ENCODE data around the gene ACRV1. TPM values are rescaled to one million over a fixed set of nuclear protein-coding genes. Genes with fewer than 3 reads are reported as not detected.

Gene ACRV1
- total and polyA plus RNA-seq, 4 donors, result 0.17 to 3.8 (median 2.3) TPM

DNA sequence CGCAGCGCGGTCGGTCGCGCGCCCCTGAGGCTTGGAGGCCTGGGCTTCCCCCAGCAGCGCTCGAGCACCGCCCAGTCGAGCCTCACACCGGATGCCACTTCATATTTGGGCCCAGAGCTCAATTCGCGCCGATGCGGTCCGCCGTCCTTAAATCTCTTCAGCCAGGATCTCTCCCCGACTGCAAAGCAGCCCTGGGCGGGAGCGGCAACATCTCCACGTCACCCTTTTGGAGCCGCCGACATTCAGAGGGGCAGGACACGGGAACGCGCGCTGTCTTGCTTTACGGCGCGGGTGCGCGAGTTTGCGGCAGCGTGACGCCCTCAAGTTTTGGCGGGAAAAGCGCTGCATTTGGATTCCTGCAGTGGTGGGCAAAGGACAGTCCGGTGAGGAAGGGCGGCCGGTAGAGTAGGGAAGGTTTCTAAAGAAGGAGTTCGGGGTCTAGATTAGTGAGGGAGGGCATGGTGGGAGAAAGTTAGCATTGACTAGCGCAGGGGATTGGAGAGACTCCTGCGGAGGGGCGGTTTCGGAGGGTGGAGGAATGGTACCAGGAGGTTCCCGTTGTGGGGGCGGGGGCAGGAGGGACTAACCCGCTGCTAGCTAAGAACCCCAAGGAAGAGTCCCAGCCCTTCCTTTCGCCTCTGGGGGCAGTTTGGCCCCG lies 54.9 kb downstream of the ACRV1 start:
- H3K27me3 ChIP-seq (ENCODE audit: control insufficient read depth, insufficient read depth, low read length), result no peaks in the 10 kb centered on the region
- WGBS (ENCODE audit: insufficient coverage), result 0% methylated on average over 49 of the region's 51 CpGs

DNA sequence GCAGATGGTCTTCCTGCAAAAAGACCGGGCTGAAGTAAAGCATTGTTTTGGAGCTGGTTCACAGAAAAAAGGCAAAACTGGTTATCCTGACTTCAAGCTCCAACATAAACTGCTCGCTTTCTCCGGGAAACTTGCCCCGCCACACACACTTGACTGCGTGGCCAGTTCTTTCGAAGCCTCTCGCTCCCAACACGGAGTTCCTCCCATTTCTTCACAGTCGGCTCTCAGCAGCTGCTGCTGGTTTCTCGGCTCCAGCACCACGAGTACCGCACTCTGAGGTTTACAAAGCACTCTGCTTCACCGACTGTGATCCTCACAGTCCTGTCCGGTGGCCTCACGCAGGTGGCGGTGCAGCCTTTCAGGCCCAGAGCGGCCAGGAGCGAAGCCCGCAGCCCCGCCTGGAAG lies 55.4 kb downstream of the ACRV1 start:
- Histone ChIP-seq H3K4me1 (ENCODE audit: control insufficient read depth, insufficient read depth, low read length) (peaks cover 20% of the 10 kb centered on the region), H3K27me3 (ENCODE audit: control insufficient read depth, insufficient read depth, low read length) (no peaks in the 10 kb centered on the region), H3K27ac (ENCODE audit: low read depth, low read length) (peak overlapping the region; percentile 99), H3K4me3 (ENCODE audit: low read depth, low read length) (peak overlapping the region; percentile 78), H3K9me3 (ENCODE audit: control insufficient read depth, insufficient read depth, low read length) (no peaks in the 10 kb centered on the region), H3K36me3 (ENCODE audit: control insufficient read depth, insufficient read depth, low read length) (peaks cover 12% of the 10 kb centered on the region)
- DNase-seq (ENCODE audit: low read depth in 4 of 6, low spot score in 6 of 6), result no peak
- WGBS (ENCODE audit: insufficient coverage), result 3% methylated on average over 20 of the region's 20 CpGs

More for the DNA sequence above, 54.9 kb downstream of the ACRV1 start:
- H3K36me3 ChIP-seq (ENCODE audit: control insufficient read depth, insufficient read depth, low read length), result peaks cover 14% of the 10 kb centered on the region
- no peaks in the 10 kb centered on the region for H3K9me3 ChIP-seq (ENCODE audit: control insufficient read depth, insufficient read depth, low read length)
- H3K4me1 ChIP-seq (ENCODE audit: control insufficient read depth, insufficient read depth, low read length), result peaks cover 20% of the 10 kb centered on the region
- peak overlapping the region; percentile 78 for H3K4me3 ChIP-seq (ENCODE audit: low read depth, low read length)
- H3K27ac ChIP-seq (ENCODE audit: low read depth, low read length), result peak overlapping the region; percentile 99
- peak; percentile 86 to 97 (median 92) for DNase-seq (ENCODE audit: low read depth in 4 of 6, low spot score in 6 of 6)

DNA sequence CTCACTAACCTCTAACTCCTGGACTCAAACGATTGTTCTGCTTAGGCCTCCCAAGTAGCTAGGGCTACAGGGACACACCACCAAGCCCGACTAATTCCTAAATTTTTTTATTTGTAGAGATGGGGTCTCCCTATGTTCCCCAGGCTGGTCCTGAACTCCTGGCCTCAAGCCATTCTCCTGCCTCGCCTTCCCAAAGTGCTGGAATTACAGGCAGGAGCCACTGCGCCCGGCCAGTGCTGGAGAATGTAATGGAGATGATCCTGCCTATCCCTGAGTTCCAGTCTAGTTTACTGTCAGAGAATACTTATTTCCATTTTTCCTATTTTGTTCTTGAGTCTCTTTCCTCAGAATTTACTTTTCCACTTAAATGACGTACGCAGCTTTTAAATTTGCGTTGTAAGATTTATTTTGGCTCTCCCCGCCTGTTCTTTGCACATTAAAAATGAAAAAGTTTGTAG lies 55.9 kb downstream of the ACRV1 start, which contains the start of gene CHEK1:
CHEK1 (plus strand) TSS at position 408 of the 458 bp plus-strand sequence. CDS start 1,606 bp downstream, outside the sequence.
- no peaks in the 10 kb centered on the region for H3K27me3 ChIP-seq (ENCODE audit: control insufficient read depth, insufficient read depth, low read length)
- H3K4me1 ChIP-seq (ENCODE audit: control insufficient read depth, insufficient read depth, low read length), result peaks cover 20% of the 10 kb centered on the region
- peak within 1 kb of the TSS; percentile 78 for H3K4me3 ChIP-seq (ENCODE audit: low read depth, low read length)
- peak in 1 of 6 donors; percentile 1 for DNase-seq (ENCODE audit: low read depth in 4 of 6, low spot score in 6 of 6)
- WGBS (ENCODE audit: insufficient coverage), result no CpG with 5 or more reads among the region's 9 CpGs
- H3K36me3 ChIP-seq (ENCODE audit: control insufficient read depth, insufficient read depth, low read length), result peaks cover 12% of the 10 kb centered on the region
- peak within 1 kb of the TSS; percentile 99 for H3K27ac ChIP-seq (ENCODE audit: low read depth, low read length)
- H3K9me3 ChIP-seq (ENCODE audit: control insufficient read depth, insufficient read depth, low read length), result no peaks in the 10 kb centered on the region

DNA sequence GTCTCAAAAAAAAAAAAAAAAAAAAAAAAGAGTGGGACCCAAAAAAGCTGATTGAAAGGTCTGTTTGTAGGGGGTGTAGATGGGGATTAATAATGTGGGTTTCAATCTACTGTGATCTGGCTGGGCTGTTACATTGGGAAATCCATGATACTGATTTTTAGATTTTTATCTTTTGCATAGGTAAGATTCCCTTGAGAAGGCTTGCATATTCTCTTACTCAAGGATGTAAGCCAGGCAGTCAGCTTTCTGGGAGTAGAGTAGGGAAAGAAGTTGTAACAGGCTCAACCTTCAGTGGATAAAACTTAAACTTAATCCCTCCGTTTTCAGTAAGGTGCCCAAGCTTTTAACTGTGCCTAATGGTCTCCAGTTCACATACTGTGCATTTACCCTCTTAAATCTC lies 57.6 kb downstream of the ACRV1 start:
- Histone ChIP-seq H3K4me3 (ENCODE audit: low read depth, low read length) (no peak overlapping the region), H3K27me3 (ENCODE audit: control insufficient read depth, insufficient read depth, low read length) (no peaks in the 10 kb centered on the region), H3K27ac (ENCODE audit: low read depth, low read length) (no peak overlapping the region), H3K36me3 (ENCODE audit: control insufficient read depth, insufficient read depth, low read length) (peaks cover 26% of the 10 kb centered on the region), H3K4me1 (ENCODE audit: control insufficient read depth, insufficient read depth, low read length) (peaks cover 20% of the 10 kb centered on the region), H3K9me3 (ENCODE audit: control insufficient read depth, insufficient read depth, low read length) (no peaks in the 10 kb centered on the region)
- no peak for DNase-seq (ENCODE audit: low read depth in 4 of 6, low spot score in 6 of 6)
- whole genome bisulfite sequencing (ENCODE audit: insufficient coverage), result no CpG with 5 or more reads among the region's 1 CpG

DNA sequence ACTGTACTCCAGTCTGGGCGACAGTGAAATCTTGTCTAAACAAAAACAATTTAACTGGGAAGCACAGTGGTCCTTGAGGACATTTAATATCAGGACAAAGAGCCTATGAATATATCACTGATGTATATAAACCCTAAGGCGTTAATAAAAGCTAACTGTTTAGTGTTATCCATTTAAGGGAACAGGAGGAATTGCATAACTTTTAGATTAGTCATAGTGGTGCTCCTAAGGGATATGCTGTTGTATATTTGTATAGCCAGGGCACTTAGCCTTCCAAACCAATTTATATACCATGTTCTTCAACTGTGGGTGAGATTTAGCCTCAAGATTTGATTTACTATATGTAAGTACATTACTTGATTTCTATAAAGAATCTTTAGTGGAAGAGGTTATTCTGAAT lies 58.7 kb downstream of the ACRV1 start:
- H3K36me3 ChIP-seq (ENCODE audit: control insufficient read depth, insufficient read depth, low read length), result peaks cover 28% of the 10 kb centered on the region
- no peaks in the 10 kb centered on the region for H3K9me3 ChIP-seq (ENCODE audit: control insufficient read depth, insufficient read depth, low read length)
- no peak overlapping the region for H3K4me3 ChIP-seq (ENCODE audit: low read depth, low read length)
- H3K4me1 ChIP-seq (ENCODE audit: control insufficient read depth, insufficient read depth, low read length), result peaks cover 20% of the 10 kb centered on the region
- no peak overlapping the region for H3K27ac ChIP-seq (ENCODE audit: low read depth, low read length)
- H3K27me3 ChIP-seq (ENCODE audit: control insufficient read depth, insufficient read depth, low read length), result no peaks in the 10 kb centered on the region
- 100% methylated on average over 1 of the region's 2 CpGs for WGBS (ENCODE audit: insufficient coverage)
- no peak for DNase-seq (ENCODE audit: low read depth in 4 of 6, low spot score in 6 of 6)

Small RNAs within 50 kb of the gene (small RNA-seq; reads per million reads assigned to genes)
- gene RNU2-35P (ENCODE audit: low replicate concordance), result not detected

Other genes with a start within 250 kb of the ACRV1 start
- 100 to 1,000 TPM; 157 to 272 TPM for gene FEZ1, start 184.6 kb downstream of the ACRV1 start, total RNA-seq
- 100 to 1,000 TPM; 391 to 414 TPM for gene FEZ1, start 184.6 kb downstream of the ACRV1 start, polyA plus RNA-seq (ENCODE audit: insufficient read length in 2 of 2)
- 10 to 100 TPM; 65.8 to 75.5 TPM for gene EI24, start 111.4 kb downstream of the ACRV1 start, total RNA-seq
- gene EI24, start 111.4 kb downstream of the ACRV1 start, polyA plus RNA-seq (ENCODE audit: insufficient read length in 2 of 2), result 10 to 100 TPM; 89.1 to 96.1 TPM
- gene STT3A, start 88.0 kb downstream of the ACRV1 start, total RNA-seq, result 10 to 100 TPM; 95.2 to 95.7 TPM
- gene STT3A, start 88.0 kb downstream of the ACRV1 start, polyA plus RNA-seq (ENCODE audit: insufficient read length in 2 of 2), result 10 to 100 TPM; 86.9 to 94.5 TPM
- gene CHEK1, start 55.7 kb downstream of the ACRV1 start, total RNA-seq, result 10 to 100 TPM; 12.5 to 15.4 TPM
- gene CHEK1, start 55.7 kb downstream of the ACRV1 start, polyA plus RNA-seq (ENCODE audit: insufficient read length in 2 of 2), result 10 to 100 TPM in 1 of 2 donors, 1 to 10 TPM in 1; 8.5 to 10.6 TPM
- gene PATE1, start 65.4 kb upstream of the ACRV1 start, total RNA-seq, result not detected
- gene PATE1, start 65.4 kb upstream of the ACRV1 start, polyA plus RNA-seq (ENCODE audit: insufficient read length in 2 of 2), result under 1 TPM in 1 of 2 donors, not detected in 1; 0.24 TPM
- 1 to 10 TPM in 1 of 2 donors, under 1 TPM in 1; 0.61 to 1.5 TPM for gene PATE2, start 98.0 kb upstream of the ACRV1 start, total RNA-seq
- under 1 TPM; 0.23 to 0.82 TPM for gene PATE2, start 98.0 kb upstream of the ACRV1 start, polyA plus RNA-seq (ENCODE audit: insufficient read length in 2 of 2)
- not detected for gene PATE3, start 107.3 kb upstream of the ACRV1 start, total RNA-seq
- gene PATE3, start 107.3 kb upstream of the ACRV1 start, polyA plus RNA-seq (ENCODE audit: insufficient read length in 2 of 2), result under 1 TPM in 1 of 2 donors, not detected in 1; 0.12 TPM
- gene PATE4, start 152.5 kb upstream of the ACRV1 start, total RNA-seq, result not detected
- gene PATE4, start 152.5 kb upstream of the ACRV1 start, polyA plus RNA-seq (ENCODE audit: insufficient read length in 2 of 2), result under 1 TPM in 1 of 2 donors, not detected in 1; 0.27 TPM
- gene HYLS1, start 206.8 kb upstream of the ACRV1 start, total RNA-seq, result 10 to 100 TPM in 1 of 2 donors, 1 to 10 TPM in 1; 8.1 to 10.9 TPM
- 10 to 100 TPM; 10.1 to 12.3 TPM for gene HYLS1, start 206.8 kb upstream of the ACRV1 start, polyA plus RNA-seq (ENCODE audit: insufficient read length in 2 of 2)
- gene PUS3, start 222.4 kb upstream of the ACRV1 start, total RNA-seq, result 10 to 100 TPM; 10.8 to 12.6 TPM
- gene PUS3, start 222.4 kb upstream of the ACRV1 start, polyA plus RNA-seq (ENCODE audit: insufficient read length in 2 of 2), result 10 to 100 TPM in 1 of 2 donors, 1 to 10 TPM in 1; 9.3 to 11.2 TPM
- 10 to 100 TPM; 13.6 to 15.5 TPM for gene DDX25, start 223.7 kb upstream of the ACRV1 start, total RNA-seq
- gene DDX25, start 223.7 kb upstream of the ACRV1 start, polyA plus RNA-seq (ENCODE audit: insufficient read length in 2 of 2), result 10 to 100 TPM; 38.1 to 42.3 TPM

Measured in spinal cord (tissue), 10 donors.